LNCAP (cell line): ENCODE data around the gene BAHCC1.

ENCODE experiments used
- TF ChIP-seq, protein P1 (sequence below): fragments of 450-650 bp; IDR thresholded peaks from 2 replicates; pipeline ENCODE4 v1.5.1; 2017; ENCODE audit warnings: mild to moderate bottlenecking

Gene BAHCC1

DNA sequence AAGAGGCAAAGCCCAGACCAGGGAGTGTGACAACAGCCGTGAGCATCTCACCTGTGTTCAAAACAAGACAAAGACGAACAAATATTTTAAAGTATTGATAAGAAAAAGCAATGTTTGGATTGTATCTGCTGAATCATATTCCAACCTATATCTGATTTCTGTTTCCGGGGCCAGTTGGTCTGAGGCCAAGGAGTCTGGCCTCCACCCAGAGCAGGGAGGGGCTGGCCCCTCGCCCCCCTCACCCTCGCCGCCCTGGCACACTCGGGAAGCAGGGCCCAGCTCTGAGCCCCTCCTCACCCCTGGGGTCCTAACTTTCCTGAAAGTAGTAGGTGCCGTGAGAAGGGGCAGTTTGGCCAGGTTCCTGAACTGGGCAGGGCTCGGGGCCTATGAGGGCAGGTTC lies 69.3 kb downstream of the BAHCC1 start:
- TF ChIP-seq, protein P1, sequence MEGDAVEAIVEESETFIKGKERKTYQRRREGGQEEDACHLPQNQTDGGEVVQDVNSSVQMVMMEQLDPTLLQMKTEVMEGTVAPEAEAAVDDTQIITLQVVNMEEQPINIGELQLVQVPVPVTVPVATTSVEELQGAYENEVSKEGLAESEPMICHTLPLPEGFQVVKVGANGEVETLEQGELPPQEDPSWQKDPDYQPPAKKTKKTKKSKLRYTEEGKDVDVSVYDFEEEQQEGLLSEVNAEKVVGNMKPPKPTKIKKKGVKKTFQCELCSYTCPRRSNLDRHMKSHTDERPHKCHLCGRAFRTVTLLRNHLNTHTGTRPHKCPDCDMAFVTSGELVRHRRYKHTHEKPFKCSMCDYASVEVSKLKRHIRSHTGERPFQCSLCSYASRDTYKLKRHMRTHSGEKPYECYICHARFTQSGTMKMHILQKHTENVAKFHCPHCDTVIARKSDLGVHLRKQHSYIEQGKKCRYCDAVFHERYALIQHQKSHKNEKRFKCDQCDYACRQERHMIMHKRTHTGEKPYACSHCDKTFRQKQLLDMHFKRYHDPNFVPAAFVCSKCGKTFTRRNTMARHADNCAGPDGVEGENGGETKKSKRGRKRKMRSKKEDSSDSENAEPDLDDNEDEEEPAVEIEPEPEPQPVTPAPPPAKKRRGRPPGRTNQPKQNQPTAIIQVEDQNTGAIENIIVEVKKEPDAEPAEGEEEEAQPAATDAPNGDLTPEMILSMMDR: no peak

DNA sequence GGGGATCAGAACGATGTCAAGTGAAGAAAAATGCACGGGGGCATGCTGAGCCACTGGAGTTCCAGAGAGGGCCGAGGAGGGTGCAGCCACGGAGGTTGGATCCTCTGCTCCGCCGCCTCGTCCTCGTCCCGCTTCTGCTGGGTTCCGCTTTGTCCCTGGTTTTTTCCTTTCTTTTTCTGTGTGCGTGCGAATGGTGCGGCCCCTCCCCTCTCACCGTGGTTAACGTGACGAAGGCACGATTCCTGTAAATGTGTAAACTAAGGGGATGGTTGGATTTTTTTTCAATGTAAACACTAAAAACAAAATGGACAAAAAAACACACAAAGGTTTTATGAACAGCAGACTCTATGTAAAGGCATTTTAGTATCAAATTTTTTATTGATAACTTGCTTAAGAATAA lies 70.7 kb downstream of the BAHCC1 start:
- TF ChIP-seq, protein P1: no peak

DNA sequence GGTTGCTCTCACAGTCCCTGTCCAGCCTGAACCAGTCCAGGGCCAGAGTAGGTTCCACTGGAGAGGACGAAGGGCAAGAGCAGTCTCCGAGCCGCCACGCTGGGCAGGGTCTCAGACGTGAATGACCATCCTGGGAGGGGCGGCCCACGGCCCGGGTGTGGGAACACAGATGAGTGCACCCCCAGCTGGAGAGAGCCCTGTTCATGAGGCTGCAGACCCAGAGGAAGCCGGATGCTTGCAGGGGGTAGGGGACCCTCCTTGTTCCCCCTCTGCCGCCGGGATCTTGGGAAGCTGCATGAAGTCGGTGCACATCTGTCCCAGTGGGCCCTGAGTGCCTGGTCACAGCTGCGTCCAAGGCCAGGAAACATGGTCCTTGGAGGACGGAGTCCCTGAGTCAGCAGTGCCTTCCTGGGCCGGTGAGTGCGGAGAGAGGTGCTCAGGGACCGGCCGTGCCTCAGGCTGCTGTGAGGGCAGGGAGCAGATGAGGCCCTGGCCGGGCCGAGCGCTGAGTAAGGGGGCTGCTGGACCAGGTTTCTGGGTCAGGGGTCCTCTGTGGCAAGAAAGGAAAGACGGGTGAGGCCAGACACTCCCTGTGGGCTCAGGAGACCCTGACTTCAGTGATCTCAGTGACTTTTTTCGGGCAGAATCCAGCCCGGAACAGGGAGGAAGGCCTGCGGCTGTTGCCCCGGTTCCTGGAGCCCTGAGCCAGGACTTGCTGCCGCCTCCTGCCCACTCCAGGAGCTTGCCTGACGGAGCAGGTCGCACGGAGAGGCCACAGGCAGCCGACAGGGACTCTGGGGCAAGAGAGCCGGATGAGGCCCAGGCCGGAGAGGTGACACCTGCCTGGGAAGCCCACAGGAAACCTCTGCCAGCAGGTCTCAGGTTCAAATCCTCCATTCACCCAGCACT lies 71.6 kb downstream of the BAHCC1 start:
- TF ChIP-seq, protein P1: no peak

DNA sequence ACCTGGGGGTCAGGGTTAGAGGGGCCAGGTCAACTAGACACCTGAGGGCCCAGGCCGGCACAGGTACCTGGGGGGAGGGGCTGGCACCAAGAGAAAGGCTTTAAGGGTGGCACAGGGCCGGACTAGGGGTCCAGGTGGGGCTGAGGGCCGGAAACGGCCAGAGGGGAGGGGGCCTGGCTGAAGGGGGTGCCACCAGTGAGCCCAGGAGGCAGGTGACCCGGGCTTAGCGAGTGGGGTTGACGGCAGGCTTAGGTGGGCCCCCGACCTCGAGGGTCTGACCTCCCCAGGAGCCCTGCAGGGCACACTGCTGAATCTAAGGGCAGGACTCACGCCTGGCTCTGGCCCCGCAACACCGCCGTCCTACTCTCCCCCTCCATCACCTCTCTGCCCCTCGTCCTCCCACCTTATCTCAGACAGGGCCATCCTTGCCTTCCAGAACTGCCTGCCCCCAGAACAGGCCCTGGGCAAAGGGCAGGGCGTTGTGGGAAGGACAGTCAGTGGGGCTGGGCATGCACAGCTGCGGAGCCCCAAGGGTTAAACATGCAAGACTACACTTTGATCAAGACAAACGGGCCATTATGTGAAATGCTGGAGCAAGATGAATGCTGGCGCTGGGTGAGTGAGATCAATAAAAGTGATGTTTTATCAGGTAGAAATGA lies 73.0 kb downstream of the BAHCC1 start:
- TF ChIP-seq, protein P1: no peak

DNA sequence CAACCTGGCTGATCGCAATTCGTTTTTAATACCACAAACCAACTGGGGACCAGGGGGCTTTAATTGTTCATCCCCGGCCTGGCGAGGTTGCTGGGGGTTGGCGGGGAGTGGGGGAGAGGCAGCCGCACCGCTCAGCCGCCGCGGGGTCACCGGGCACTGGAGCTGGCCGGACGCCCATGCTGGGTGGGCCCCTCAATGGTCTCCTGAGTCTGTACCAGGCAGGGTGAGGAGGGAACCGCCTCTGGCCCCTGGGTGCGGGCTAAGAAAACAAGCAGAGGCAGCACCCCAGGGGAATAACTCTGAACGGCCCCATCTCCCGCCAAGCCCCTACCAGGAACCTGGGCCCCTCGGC lies 73.5 kb downstream of the BAHCC1 start:
- TF ChIP-seq, protein P1: no peak

DNA sequence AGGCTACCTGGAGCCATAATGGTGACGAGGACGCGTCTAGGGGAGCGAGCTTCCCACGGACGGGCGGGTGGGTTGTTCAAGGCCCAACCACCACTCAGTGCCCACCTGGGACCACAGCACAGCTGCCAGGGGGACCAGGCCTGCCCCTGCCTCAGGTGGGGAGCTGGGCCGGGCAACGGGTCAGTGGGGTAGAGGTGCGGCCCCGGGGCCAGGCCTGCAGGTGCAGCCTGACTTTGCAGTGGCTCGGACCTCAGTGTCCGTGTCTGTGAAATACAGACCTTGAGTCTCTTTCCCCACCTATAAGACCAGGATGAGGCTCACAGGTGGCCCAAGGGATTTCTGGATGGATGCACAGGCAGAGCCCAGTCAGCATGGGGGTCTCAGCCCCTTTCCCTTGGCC lies 74.0 kb downstream of the BAHCC1 start:
- TF ChIP-seq, protein P1: no peak

DNA sequence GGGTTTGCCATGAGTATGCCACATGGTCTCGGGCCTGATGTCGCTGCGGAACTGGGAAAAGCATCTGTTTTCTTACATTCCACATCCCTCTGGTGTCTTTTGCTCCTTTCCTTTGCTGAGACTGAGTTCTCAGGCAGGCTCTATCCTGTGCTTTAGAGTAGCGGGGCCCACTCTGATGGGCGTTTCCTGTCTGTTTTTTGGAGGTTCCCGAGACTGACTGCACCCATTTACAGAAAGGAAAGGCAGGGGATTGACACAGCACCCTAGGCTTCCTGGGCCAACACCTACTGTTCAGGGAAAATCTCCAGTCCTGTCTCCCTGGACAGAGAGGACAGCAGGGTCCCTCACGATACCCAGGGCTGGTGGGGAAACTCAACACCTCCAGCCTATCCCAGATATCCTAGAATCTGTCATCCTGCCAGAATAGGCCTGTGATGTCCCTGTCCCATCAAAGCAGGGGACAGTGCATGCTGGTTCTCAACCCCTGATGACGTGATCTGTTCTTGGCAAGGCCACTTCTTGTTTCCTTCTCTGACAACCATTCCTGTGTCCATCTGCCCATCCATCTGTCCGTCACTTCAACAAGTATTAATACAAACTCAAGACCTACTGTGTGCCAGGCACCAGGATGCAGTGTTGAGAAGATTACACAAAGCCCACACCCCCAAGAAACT lies 75.2 kb downstream of the BAHCC1 start:
- TF ChIP-seq, protein P1: no peak
